ENCODE results near the gene NOA1. TPM values are rescaled to one million over a fixed set of nuclear protein-coding genes. Genes with fewer than 3 reads are reported as not detected.
A peak's percentile ranks its signal among the peaks of the same experiment; 100 is the strongest.

Gene NOA1
- total and polyA plus RNA-seq, 2 experiments from 2014 or later: 9.5 to 17.3 TPM

GRCh38 chr4:56958111-56958517, 19.3 kb downstream of the NOA1 start:
- Histone ChIP-seq H3K27me3 (replicated peaks; ENCODE audit: insufficient read depth) (no peaks in the 10 kb centered on the region), H2AFZ (peak overlapping the region; percentile 55), H3K9ac (peak overlapping the region; percentile 76), H3K9me3 (ENCODE audit: low read depth) (no peaks in the 10 kb centered on the region), H4K20me1 (ENCODE audit: insufficient read depth) (no peaks in the 10 kb centered on the region), H3F3A (ENCODE audit: insufficient read depth) (peaks cover 25% of the 10 kb centered on the region), H3K4me3 (peak overlapping the region; percentile 60), H3K79me2 (ENCODE audit: insufficient read depth) (no peaks in the 10 kb centered on the region), H3K36me3 (ENCODE audit: low read depth) (peaks cover under 1% of the 10 kb centered on the region; the same call in 1 of the 2 replicates), H3K4me1 (ENCODE audit: insufficient read depth) (peaks cover 13% of the 10 kb centered on the region), H3K9me2 (ENCODE audit: insufficient read depth) (no peaks in the 10 kb centered on the region), H3K4me2 (ENCODE audit: unreplicated experiment) (peak overlapping the region; percentile 81), H3K27ac (peak overlapping the region; percentile 94)
- in situ Hi-C loops (cut with MboI): no loop called here
- peak; percentile 99 for DNase-seq
- 1% methylated on average over 7 of the region's 7 CpGs for WGBS, 2 experiments (ENCODE audit: low coverage in 1 of 2, low lambda C conversion rate in 2 of 2, missing lambda C conversion rate in 2 of 2)
- TF ChIP-seq EZH2 (IDR thresholded peaks at IDR 0.05; ENCODE audit: insufficient read depth, poor library complexity, severe bottlenecking): no peak
- no peak for TF ChIP-seq EZH2phosphoT487 (IDR thresholded peaks at IDR 0.05; ENCODE audit: insufficient read depth, low read depth)

GRCh38 chr4:56953680-56954520, 23.5 kb downstream of the NOA1 start:
- H3K4me1 ChIP-seq (ENCODE audit: insufficient read depth): peaks cover 5% of the 10 kb centered on the region
- no peaks in the 10 kb centered on the region for H3K9me2 ChIP-seq (ENCODE audit: insufficient read depth)
- DNase-seq: no peak
- no peak overlapping the region for H3K4me3 ChIP-seq
- no peaks in the 10 kb centered on the region for H3K79me2 ChIP-seq (ENCODE audit: insufficient read depth)
- H4K20me1 ChIP-seq (ENCODE audit: insufficient read depth): no peaks in the 10 kb centered on the region
- no peak overlapping the region for H2AFZ ChIP-seq
- TF ChIP-seq EZH2phosphoT487 (IDR thresholded peaks at IDR 0.05; ENCODE audit: insufficient read depth, low read depth): no peak
- TF ChIP-seq EZH2 (IDR thresholded peaks at IDR 0.05; ENCODE audit: insufficient read depth, poor library complexity, severe bottlenecking): no peak
- WGBS, 2 experiments (ENCODE audit: low coverage in 1 of 2, low lambda C conversion rate in 2 of 2, missing lambda C conversion rate in 2 of 2): 84 to 86% methylated on average over 9 of the region's 9 CpGs
- H3K4me2 ChIP-seq (ENCODE audit: unreplicated experiment): no peak overlapping the region
- no peak overlapping the region for H3K9ac ChIP-seq
- in situ Hi-C loops (cut with MboI): no loop called here
- H3K9me3 ChIP-seq (ENCODE audit: low read depth): no peaks in the 10 kb centered on the region
- no peaks in the 10 kb centered on the region for H3K27me3 ChIP-seq (replicated peaks; ENCODE audit: insufficient read depth)
- H3K36me3 ChIP-seq (ENCODE audit: low read depth): no peaks in the 10 kb centered on the region
- H3K27ac ChIP-seq: no peak overlapping the region
- H3F3A ChIP-seq (ENCODE audit: insufficient read depth): peaks cover 14% of the 10 kb centered on the region

GRCh38 chr4:56941403-56941802, 36.0 kb downstream of the NOA1 start:
- no peak overlapping the region for H3K27ac ChIP-seq
- H3K79me2 ChIP-seq (ENCODE audit: insufficient read depth): no peaks in the 10 kb centered on the region
- WGBS, 2 experiments (ENCODE audit: low coverage in 1 of 2, low lambda C conversion rate in 2 of 2, missing lambda C conversion rate in 2 of 2): 83 to 84% methylated on average over 3 of the region's 3 CpGs
- no peak for DNase-seq
- in situ Hi-C loops (cut with MboI): no loop called here
- no peak overlapping the region for H3K9ac ChIP-seq
- H3K4me2 ChIP-seq (ENCODE audit: unreplicated experiment): no peak overlapping the region
- H3K4me1 ChIP-seq (ENCODE audit: insufficient read depth): peaks cover 12% of the 10 kb centered on the region
- H4K20me1 ChIP-seq (ENCODE audit: insufficient read depth): no peaks in the 10 kb centered on the region; the same call in 1 of the 2 replicates
- TF ChIP-seq EZH2 (IDR thresholded peaks at IDR 0.05; ENCODE audit: insufficient read depth, poor library complexity, severe bottlenecking) (no peak), EZH2phosphoT487 (IDR thresholded peaks at IDR 0.05; ENCODE audit: insufficient read depth, low read depth) (no peak)
- no peaks in the 10 kb centered on the region for H3K9me2 ChIP-seq (ENCODE audit: insufficient read depth)
- H3F3A ChIP-seq (ENCODE audit: insufficient read depth): no peaks in the 10 kb centered on the region; the same call in 1 of the 2 replicates
- H3K27me3 ChIP-seq (replicated peaks; ENCODE audit: insufficient read depth): no peaks in the 10 kb centered on the region
- no peaks in the 10 kb centered on the region for H3K9me3 ChIP-seq (ENCODE audit: low read depth)
- H3K4me3 ChIP-seq: no peak overlapping the region
- peaks cover 4% of the 10 kb centered on the region; the same call in 1 of the 2 replicates for H3K36me3 ChIP-seq (ENCODE audit: low read depth)
- no peak overlapping the region for H2AFZ ChIP-seq

GRCh38 chr4:56940971-56941370, 36.4 kb downstream of the NOA1 start:
- no peak for DNase-seq
- Histone ChIP-seq H4K20me1 (ENCODE audit: insufficient read depth) (no peaks in the 10 kb centered on the region; the same call in 1 of the 2 replicates), H3K27me3 (replicated peaks; ENCODE audit: insufficient read depth) (no peaks in the 10 kb centered on the region), H2AFZ (no peak overlapping the region), H3K4me2 (ENCODE audit: unreplicated experiment) (no peak overlapping the region), H3K4me1 (ENCODE audit: insufficient read depth) (peaks cover 12% of the 10 kb centered on the region), H3K79me2 (ENCODE audit: insufficient read depth) (no peaks in the 10 kb centered on the region), H3K4me3 (no peak overlapping the region), H3F3A (ENCODE audit: insufficient read depth) (no peaks in the 10 kb centered on the region; the same call in 1 of the 2 replicates), H3K9me3 (ENCODE audit: low read depth) (no peaks in the 10 kb centered on the region), H3K9ac (no peak overlapping the region), H3K36me3 (ENCODE audit: low read depth) (peaks cover 4% of the 10 kb centered on the region; the same call in 1 of the 2 replicates), H3K9me2 (ENCODE audit: insufficient read depth) (no peaks in the 10 kb centered on the region), H3K27ac (no peak overlapping the region)
- TF ChIP-seq EZH2 (IDR thresholded peaks at IDR 0.05; ENCODE audit: insufficient read depth, poor library complexity, severe bottlenecking) (no peak), EZH2phosphoT487 (IDR thresholded peaks at IDR 0.05; ENCODE audit: insufficient read depth, low read depth) (no peak)
- in situ Hi-C loops (cut with MboI): no loop called here
